Loucy (cell line): Measurements from ENCODE around the gene IGF2.

Experiments
- EZH2phosphoT487 ChIP-seq: fragments of 200-600 bp; IDR thresholded peaks from 2 replicates; pipeline ENCODE4 v1.6.1; 2018; ENCODE audit warnings: antibody characterized with exemption, mild to moderate bottlenecking, moderate library complexity, borderline replicate concordance
- TF ChIP-seq, protein P1 (sequence below): fragments of 200-600 bp; sonication (generic); conservative IDR thresholded peaks from 2 replicates; pipeline ENCODE4 v1.5.1; 2014; ENCODE audit warnings: mild to moderate bottlenecking, antibody characterized with exemption, low read length

DNA sequence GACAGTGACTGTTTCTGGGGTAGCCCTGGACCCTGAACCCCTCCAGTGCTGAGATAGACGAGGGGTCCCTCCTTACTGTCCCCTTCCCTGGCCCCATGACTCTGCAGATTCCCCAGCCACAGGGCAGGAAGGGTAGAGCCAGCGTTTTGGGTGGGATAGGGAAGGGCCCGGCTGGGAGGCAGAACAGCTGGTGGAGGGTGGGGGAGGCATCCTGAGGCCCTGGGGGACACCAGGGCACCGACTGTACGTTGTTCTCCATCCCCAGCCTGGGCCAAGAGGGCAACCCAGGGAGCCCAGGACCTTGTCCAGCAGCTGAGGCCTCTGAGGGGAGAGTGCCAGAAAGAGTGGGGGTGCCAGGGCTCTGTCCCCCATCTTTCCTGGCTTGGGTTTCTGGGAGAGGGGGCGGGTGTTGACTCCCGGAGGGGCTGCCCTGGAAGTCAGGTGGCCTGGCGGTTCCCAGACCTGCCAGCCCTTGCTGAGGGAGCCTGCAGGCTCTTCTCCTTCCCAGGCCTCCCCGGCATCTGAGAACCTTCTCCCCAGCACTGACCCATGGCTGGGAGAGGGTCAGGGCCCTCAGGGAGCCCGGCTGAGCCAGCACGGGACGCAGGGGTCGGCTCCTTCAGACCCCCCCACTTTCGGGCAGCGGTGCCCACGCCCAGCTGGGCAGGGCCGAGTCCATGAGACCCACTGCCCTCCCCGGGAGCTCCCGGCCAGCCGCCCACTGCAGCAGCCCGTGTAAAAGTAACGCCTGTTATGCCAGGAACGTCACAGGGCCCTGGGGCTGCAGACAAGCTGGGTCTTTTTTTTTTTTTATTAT lies 30.3 kb downstream of the IGF2 start:
- TF ChIP-seq, protein P1, sequence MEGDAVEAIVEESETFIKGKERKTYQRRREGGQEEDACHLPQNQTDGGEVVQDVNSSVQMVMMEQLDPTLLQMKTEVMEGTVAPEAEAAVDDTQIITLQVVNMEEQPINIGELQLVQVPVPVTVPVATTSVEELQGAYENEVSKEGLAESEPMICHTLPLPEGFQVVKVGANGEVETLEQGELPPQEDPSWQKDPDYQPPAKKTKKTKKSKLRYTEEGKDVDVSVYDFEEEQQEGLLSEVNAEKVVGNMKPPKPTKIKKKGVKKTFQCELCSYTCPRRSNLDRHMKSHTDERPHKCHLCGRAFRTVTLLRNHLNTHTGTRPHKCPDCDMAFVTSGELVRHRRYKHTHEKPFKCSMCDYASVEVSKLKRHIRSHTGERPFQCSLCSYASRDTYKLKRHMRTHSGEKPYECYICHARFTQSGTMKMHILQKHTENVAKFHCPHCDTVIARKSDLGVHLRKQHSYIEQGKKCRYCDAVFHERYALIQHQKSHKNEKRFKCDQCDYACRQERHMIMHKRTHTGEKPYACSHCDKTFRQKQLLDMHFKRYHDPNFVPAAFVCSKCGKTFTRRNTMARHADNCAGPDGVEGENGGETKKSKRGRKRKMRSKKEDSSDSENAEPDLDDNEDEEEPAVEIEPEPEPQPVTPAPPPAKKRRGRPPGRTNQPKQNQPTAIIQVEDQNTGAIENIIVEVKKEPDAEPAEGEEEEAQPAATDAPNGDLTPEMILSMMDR = no peak
- TF ChIP-seq EZH2phosphoT487 = no peak
